Smooth muscle cell (in vitro differentiated cells): ENCODE measurements around the gene PLEKHG2. TPM values are rescaled to one million over a fixed set of nuclear protein-coding genes. Genes with fewer than 3 reads are reported as not detected.

Source experiments
- DNase-seq: peaks from one replicate; lab custom pipeline; 2025; ENCODE audit not compliant: unreplicated experiment; lab: John Stamatoyannopoulos, UW
- H2AFZ ChIP-seq: fragments of 200-600 bp; sonication (generic); 2 replicates; pipeline ENCODE4 v1.6.0; 2016; ENCODE audit warnings: antibody characterized with exemption, low read depth, mild to moderate bottlenecking
- H3F3A ChIP-seq: fragments of 200-600 bp; sonication (generic); 2 replicates; pipeline ENCODE4 v1.6.0; 2017; ENCODE audit warnings: antibody characterized with exemption, low read depth
- H3K27ac ChIP-seq: fragments of 200-600 bp; sonication (generic); 2 replicates; pipeline ENCODE4 v1.5.1; 2016; ENCODE audit warnings: low read depth, mild to moderate bottlenecking
- H3K27me3 ChIP-seq: fragments of 200-600 bp; sonication (generic); 2 replicates; pipeline ENCODE4 v1.6.1; 2016; ENCODE audit warnings: low read depth, mild to moderate bottlenecking
- H3K36me3 ChIP-seq: fragments of 200-600 bp; sonication (generic); 2 replicates; pipeline ENCODE4 v1.5.1; 2016; ENCODE audit warnings: low read depth
- H3K4me1 ChIP-seq: fragments of 200-600 bp; sonication (generic); 2 replicates; pipeline ENCODE4 v1.5.1; 2016; ENCODE audit warnings: low read depth
- H3K4me2 ChIP-seq: fragments of 200-600 bp; sonication (generic); 2 replicates; pipeline ENCODE4 v1.6.0; 2016; ENCODE audit warnings: mild to moderate bottlenecking
- H3K4me3 ChIP-seq: fragments of 200-600 bp; sonication (generic); 2 replicates; pipeline ENCODE4 v1.5.1; 2016; ENCODE audit warnings: mild to moderate bottlenecking
- H3K79me2 ChIP-seq: fragments of 200-600 bp; sonication (generic); 2 replicates; pipeline ENCODE4 v1.6.0; 2016; ENCODE audit warnings: low read depth, mild to moderate bottlenecking
- H3K9ac ChIP-seq: fragments of 200-600 bp; sonication (generic); 2 replicates; pipeline ENCODE4 v1.6.0; 2016; ENCODE audit warnings: low read depth
- H3K9me3 ChIP-seq: fragments of 200-600 bp; sonication (generic); replicated peaks from 2 replicates; pipeline ENCODE4 v1.5.1; 2016; ENCODE audit warnings: low read depth
- H4K20me1 ChIP-seq: fragments of 200-600 bp; sonication (generic); 2 replicates; pipeline ENCODE4 v1.6.0; 2016; ENCODE audit warnings: low read depth
- WGBS: methylation state at CpG from one replicate; pipeline ENCODE4 v1.1.7; 2016; ENCODE audit warnings: low lambda C conversion rate; 5-methylcytosine and 5-hydroxymethylcytosine counted together
- polyA plus RNA-seq: library from polyadenylated mRNA; unstranded; fragments of >200 nt; fragmentation: Nextera tagmentation; extraction: Ambion mirVana; gene quantifications from 2 replicates; pipeline ENCODE4 v1.2.1, GENCODE V29; 2016
- total RNA-seq: library from RNA; depleted of rRNA; stranded (reverse); fragments of >200 nt; gene quantifications from 2 replicates; pipeline ENCODE4 v1.2.3, GENCODE V29; 2014
- TF ChIP-seq, protein P1 (sequence below): fragments of 200-600 bp; sonication (generic); IDR thresholded peaks from 2 replicates; pipeline ENCODE4 v1.5.1; 2017; ENCODE audit warnings: borderline replicate concordance, mild to moderate bottlenecking, antibody characterized with exemption; ENCODE audit not compliant: insufficient read depth, poor library complexity, severe bottlenecking

Gene PLEKHG2
- total and polyA plus RNA-seq, 2 experiments from 2014 or later = 33.0 to 42.2 TPM

DNA sequence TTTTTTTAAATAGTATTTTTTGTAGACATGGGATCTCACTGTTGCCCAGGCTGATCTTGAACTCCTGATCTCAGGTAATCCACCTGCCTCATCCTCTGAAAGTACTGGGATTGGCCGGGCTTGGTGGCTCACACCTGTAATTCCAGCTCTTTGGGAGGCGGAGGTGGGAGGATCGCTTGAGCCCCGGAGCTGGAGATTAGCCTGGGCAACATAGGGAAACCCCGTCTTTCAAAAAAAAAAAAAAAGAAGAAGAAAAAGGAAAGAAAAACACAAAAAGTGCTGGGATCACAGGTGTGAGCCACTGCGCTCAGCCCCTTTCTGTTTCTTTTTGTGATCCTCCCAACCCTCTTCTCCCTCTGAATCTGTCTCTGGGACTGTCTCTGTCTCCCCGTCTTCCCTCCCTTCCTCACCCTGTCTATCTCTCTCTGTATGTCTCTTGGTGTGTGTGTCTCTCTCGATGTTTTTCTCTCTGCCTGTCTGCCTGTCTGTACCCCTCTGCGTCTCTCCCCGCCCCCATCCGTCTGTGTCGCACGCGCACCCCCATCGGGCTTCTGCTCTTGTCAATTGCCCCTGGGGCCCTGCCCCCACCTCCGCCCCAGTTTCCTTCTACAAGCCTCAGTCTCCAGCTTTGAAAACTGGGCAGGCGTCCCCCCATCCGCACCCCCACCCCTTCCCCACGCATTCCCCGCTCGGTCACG, 6.4 kb upstream of the PLEKHG2 start:
- H3K4me1 ChIP-seq = peaks cover 26% of the 10 kb centered on the region
- H3K79me2 ChIP-seq = peaks cover 27% of the 10 kb centered on the region
- TF ChIP-seq, protein P1, sequence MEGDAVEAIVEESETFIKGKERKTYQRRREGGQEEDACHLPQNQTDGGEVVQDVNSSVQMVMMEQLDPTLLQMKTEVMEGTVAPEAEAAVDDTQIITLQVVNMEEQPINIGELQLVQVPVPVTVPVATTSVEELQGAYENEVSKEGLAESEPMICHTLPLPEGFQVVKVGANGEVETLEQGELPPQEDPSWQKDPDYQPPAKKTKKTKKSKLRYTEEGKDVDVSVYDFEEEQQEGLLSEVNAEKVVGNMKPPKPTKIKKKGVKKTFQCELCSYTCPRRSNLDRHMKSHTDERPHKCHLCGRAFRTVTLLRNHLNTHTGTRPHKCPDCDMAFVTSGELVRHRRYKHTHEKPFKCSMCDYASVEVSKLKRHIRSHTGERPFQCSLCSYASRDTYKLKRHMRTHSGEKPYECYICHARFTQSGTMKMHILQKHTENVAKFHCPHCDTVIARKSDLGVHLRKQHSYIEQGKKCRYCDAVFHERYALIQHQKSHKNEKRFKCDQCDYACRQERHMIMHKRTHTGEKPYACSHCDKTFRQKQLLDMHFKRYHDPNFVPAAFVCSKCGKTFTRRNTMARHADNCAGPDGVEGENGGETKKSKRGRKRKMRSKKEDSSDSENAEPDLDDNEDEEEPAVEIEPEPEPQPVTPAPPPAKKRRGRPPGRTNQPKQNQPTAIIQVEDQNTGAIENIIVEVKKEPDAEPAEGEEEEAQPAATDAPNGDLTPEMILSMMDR = no peak
- H4K20me1 ChIP-seq = peaks cover 23% of the 10 kb centered on the region
- H3K4me3 ChIP-seq = peak overlapping the region; percentile 96
- DNase-seq = no peak
- no peaks in the 10 kb centered on the region for H3K9me3 ChIP-seq
- H3F3A ChIP-seq = peaks cover 41% of the 10 kb centered on the region
- no peak overlapping the region for H2AFZ ChIP-seq
- 23% methylated on average over 17 of the region's 22 CpGs for WGBS
- no peaks in the 10 kb centered on the region for H3K36me3 ChIP-seq
- no peaks in the 10 kb centered on the region for H3K27me3 ChIP-seq
- H3K27ac ChIP-seq = peak overlapping the region; percentile 95
- H3K4me2 ChIP-seq = peak overlapping the region; percentile 94
- H3K9ac ChIP-seq = peak overlapping the region; percentile 79

DNA sequence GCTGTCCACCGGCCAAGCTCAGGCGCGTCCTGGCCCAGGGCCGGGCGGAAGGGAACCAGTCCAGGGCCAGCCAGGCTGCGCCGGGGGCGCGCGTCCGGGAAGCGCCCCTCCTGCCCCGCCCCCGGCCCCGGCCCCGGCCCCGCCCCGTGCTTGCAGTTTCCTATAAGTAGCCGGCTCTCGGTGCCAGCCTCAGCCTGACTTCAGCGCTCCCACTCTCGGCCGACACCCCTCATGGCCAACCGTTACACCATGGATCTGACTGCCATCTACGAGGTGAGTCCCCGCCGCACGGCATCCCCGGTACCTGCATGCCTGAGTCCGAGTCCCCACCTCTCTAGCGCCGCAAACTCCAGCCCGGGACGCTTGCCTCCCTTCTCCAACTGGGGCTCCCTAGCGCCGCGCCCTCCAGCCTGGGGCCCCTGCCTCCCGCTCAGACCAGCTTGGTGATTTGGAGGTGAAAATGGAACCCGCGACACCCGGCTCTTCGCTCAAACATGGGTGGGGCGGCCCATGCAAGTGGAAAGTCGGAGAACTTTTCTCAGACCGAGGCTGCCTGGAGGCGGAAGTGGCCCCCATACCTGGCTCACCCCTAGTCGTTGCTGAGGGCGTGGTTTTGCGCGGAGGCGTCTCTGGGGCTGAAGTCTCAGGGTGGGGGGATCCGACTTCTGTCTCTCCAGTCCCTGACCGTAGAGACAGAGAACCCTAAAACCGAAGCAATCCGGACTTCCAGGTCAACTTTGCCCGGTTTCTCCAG, 5.6 kb upstream of the PLEKHG2 start, which contains the start of gene ZFP36:
TSS of gene ZFP36 (plus strand) at position 192 of the 754 bp plus-strand sequence. CDS start at position 250, 58 bp downstream.
- Histone ChIP-seq H3K27ac (peak within 1 kb of the TSS; percentile 95), H3F3A (peaks cover 41% of the 10 kb centered on the region), H3K9me3 (no peaks in the 10 kb centered on the region), H3K4me2 (peak within 1 kb of the TSS; percentile 94), H2AFZ (no peak within 1 kb of the TSS), H3K79me2 (peaks cover 27% of the 10 kb centered on the region), H3K4me1 (peaks cover 26% of the 10 kb centered on the region), H3K27me3 (no peaks in the 10 kb centered on the region), H4K20me1 (peaks cover 23% of the 10 kb centered on the region), H3K36me3 (no peaks in the 10 kb centered on the region), H3K4me3 (peak within 1 kb of the TSS; percentile 96), H3K9ac (peak within 1 kb of the TSS; percentile 92)
- TF ChIP-seq, protein P1 = no peak
- peak; percentile 91 for DNase-seq
- WGBS = 2% methylated on average over 40 of the region's 56 CpGs

DNA sequence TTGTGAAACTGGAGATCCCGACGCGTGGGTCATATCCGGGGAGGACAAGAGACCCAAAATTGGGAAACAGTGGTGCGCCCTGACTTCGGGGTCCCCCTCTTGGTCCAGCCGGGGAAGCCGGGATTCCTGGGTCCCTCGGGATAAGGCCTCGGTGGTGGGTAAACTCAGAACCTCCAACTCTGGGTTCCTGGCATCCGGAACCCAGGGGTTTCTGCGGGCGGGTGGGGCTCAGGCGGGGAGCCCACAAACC, 5.1 kb upstream of the PLEKHG2 start:
- peak overlapping the region; percentile 92 for H3K9ac ChIP-seq
- H3K9me3 ChIP-seq = no peaks in the 10 kb centered on the region
- peaks cover 27% of the 10 kb centered on the region for H3K79me2 ChIP-seq
- no peak overlapping the region for H2AFZ ChIP-seq
- peak overlapping the region; percentile 96 for H3K4me3 ChIP-seq
- no peaks in the 10 kb centered on the region for H3K27me3 ChIP-seq
- DNase-seq = no peak
- H4K20me1 ChIP-seq = peaks cover 23% of the 10 kb centered on the region
- H3F3A ChIP-seq = peaks cover 38% of the 10 kb centered on the region
- H3K4me1 ChIP-seq = peaks cover 24% of the 10 kb centered on the region
- TF ChIP-seq, protein P1 = no peak
- peak overlapping the region; percentile 95 for H3K27ac ChIP-seq
- 9% methylated on average over 13 of the region's 14 CpGs for WGBS
- no peaks in the 10 kb centered on the region for H3K36me3 ChIP-seq
- H3K4me2 ChIP-seq = peak overlapping the region; percentile 94
